Peyer's patch (tissue), 4 donors: Measurements from ENCODE around the gene NT5DC3.

Source experiments
- POLR2A ChIP-seq, 2 donors: fragments of 450-650 bp; IDR thresholded peaks; one replicate each; pipeline ENCODE4 v1.5.1; 2017; ENCODE audit warnings: antibody characterized with exemption in 2 of 2, mild to moderate bottlenecking in 2 of 2, moderate library complexity in 2 of 2
- TF ChIP-seq, protein P1 (sequence below), 6 experiments: fragments of 450-650 bp in 4 of 6; fragments of 200-600 bp in 2 of 6; sonication (generic) in 1 of 6; IDR thresholded peaks; one replicate each; pipeline ENCODE4 v1.5.1; 2017 to 2019; ENCODE audit warnings: antibody characterized with exemption in 6 of 6, mild to moderate bottlenecking in 3 of 6, moderate library complexity in 1 of 6

DNA sequence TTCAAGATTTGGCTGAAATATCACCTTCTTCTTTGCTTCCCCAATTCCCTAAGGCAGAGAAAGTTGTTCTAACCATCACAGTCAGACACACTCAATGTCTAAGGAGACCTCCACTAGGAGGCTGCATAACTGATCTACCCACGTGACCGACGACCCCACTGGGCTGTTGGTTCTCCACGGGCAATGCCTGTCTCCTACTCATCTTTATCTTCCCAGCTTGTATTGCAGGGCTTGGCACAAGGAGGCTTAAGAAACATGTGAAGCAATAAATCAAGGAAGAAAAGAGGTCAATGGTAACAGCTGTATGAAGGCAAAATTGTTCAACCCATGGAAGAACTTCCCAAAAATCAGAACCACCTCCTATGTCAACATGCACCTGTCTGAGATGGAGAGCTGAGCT, 27.1 kb downstream of the NT5DC3 start:
- TF ChIP-seq, protein P1, sequence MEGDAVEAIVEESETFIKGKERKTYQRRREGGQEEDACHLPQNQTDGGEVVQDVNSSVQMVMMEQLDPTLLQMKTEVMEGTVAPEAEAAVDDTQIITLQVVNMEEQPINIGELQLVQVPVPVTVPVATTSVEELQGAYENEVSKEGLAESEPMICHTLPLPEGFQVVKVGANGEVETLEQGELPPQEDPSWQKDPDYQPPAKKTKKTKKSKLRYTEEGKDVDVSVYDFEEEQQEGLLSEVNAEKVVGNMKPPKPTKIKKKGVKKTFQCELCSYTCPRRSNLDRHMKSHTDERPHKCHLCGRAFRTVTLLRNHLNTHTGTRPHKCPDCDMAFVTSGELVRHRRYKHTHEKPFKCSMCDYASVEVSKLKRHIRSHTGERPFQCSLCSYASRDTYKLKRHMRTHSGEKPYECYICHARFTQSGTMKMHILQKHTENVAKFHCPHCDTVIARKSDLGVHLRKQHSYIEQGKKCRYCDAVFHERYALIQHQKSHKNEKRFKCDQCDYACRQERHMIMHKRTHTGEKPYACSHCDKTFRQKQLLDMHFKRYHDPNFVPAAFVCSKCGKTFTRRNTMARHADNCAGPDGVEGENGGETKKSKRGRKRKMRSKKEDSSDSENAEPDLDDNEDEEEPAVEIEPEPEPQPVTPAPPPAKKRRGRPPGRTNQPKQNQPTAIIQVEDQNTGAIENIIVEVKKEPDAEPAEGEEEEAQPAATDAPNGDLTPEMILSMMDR (IDR thresholded peaks at IDR 0.05): no peak
- TF ChIP-seq POLR2A (IDR thresholded peaks at IDR 0.05): no peak
